IPS DF 4.7 (cell line): ENCODE measurements around the gene GNG14.
"Not testable (repeated sequence)": the region's sequence is repeated elsewhere in the genome, so short reads cannot be mapped to it uniquely, and the experiment has no call there.

Source experiments
- DNase-seq: peaks from one replicate; pipeline ENCODE4 v3.0.0-alpha.2; 2013; ENCODE audit warnings: low spot score; ENCODE audit errors: extremely low read depth

The GNG14 gene

GRCh38 chr19:12667731-12668302, 20.0 kb upstream of the GNG14 start:
- DNase-seq, result no peak

- DNase-seq, result no peak
Measured at GRCh38 chr19:12668346-12668745, 19.5 kb upstream of the GNG14 start.

GRCh38 chr19:12668932-12669269, 18.9 kb upstream of the GNG14 start:
- DNase-seq, result no peak

GRCh38 chr19:12669270-12670158, 18.3 kb upstream of the GNG14 start:
- DNase-seq, result no peak

GRCh38 chr19:12670159-12670928, 17.5 kb upstream of the GNG14 start:
- DNase-seq, result no peak

GRCh38 chr19:12672744-12673143, 15.1 kb upstream of the GNG14 start:
- DNase-seq, result no peak

- no peak for DNase-seq
Measured at GRCh38 chr19:12675399-12675798, 12.4 kb upstream of the GNG14 start.

- no peak for DNase-seq
Measured at GRCh38 chr19:12675940-12676339, 11.9 kb upstream of the GNG14 start.

GRCh38 chr19:12676384-12676792, 11.4 kb upstream of the GNG14 start:
- no peak for DNase-seq

- no peak for DNase-seq
Measured at GRCh38 chr19:12676928-12677327, 10.9 kb upstream of the GNG14 start.

- DNase-seq, result not testable (repeated sequence)
Measured at GRCh38 chr19:12678039-12678438, 9.8 kb upstream of the GNG14 start.

- no peak for DNase-seq
Measured at GRCh38 chr19:12680034-12680433, 7.8 kb upstream of the GNG14 start.

GRCh38 chr19:12681074-12681987, 6.5 kb upstream of the GNG14 start, which contains the start of gene DHPS:
TSS of gene DHPS (minus strand) at chr19:12681880. CDS start at chr19:12681766, 114 bp downstream.
- DNase-seq, result peak; percentile 94

GRCh38 chr19:12685831-12686230, 2.0 kb upstream of the GNG14 start:
- no peak for DNase-seq

- DNase-seq, result no peak
Measured at GRCh38 chr19:12689012-12689411, 1.2 kb downstream of the GNG14 start.

GRCh38 chr19:12689581-12690216, 1.9 kb downstream of the GNG14 start:
- DNase-seq, result no peak

GRCh38 chr19:12692960-12693359, 5.2 kb downstream of the GNG14 start:
- DNase-seq, result no peak

- DNase-seq, result no peak
Measured at GRCh38 chr19:12694641-12695040, 6.8 kb downstream of the GNG14 start.

GRCh38 chr19:12695096-12695495, 7.3 kb downstream of the GNG14 start:
- DNase-seq, result no peak

GRCh38 chr19:12695514-12695913, 7.7 kb downstream of the GNG14 start:
- DNase-seq, result no peak

- DNase-seq, result no peak
Measured at GRCh38 chr19:12695997-12696365, 8.2 kb downstream of the GNG14 start.
